Tibial nerve (tissue), 4 donors: ENCODE measurements around the gene C5orf15. TPM values are rescaled to one million over a fixed set of nuclear protein-coding genes. Genes with fewer than 3 reads are reported as not detected.
A peak's percentile ranks its signal among the peaks of the same experiment; 100 is the strongest.

Experiments used
- DNase-seq, 2 donors: peaks; one replicate each; pipeline ENCODE4 v3.0.0-alpha.2; 2019; ENCODE audit warnings: low spot score in 2 of 2
- H3K27ac ChIP-seq, 4 donors: fragments of 200-600 bp; sonication (generic) in 3 of 4; one replicate each; pipeline ENCODE4 v1.5.1; 2017 to 2019; ENCODE audit warnings: mild to moderate bottlenecking in 1 of 4
- H3K27me3 ChIP-seq, 2 donors: fragments of 200-600 bp; sonication (generic) in 1 of 2; one replicate each; pipeline versions ENCODE4 v1.5.1 to v1.6.0; 2017 to 2019
- H3K36me3 ChIP-seq, 3 donors: fragments of 200-600 bp; sonication (generic); one replicate each; pipeline ENCODE4 v1.5.1; 2018 to 2019
- H3K4me1 ChIP-seq, 4 donors: fragments of 200-600 bp; sonication (generic) in 3 of 4; one replicate each; pipeline ENCODE4 v1.5.1; 2017 to 2019
- H3K4me3 ChIP-seq, 4 donors: fragments of 200-600 bp; sonication (generic) in 3 of 4; one replicate each; pipeline ENCODE4 v1.5.1; 2017 to 2019; ENCODE audit warnings: mild to moderate bottlenecking in 1 of 4, moderate library complexity in 1 of 4
- H3K9me3 ChIP-seq, 4 donors: fragments of 200-600 bp; sonication (generic) in 3 of 4; one replicate each; pipeline ENCODE4 v1.5.1; 2017 to 2019
- EP300 ChIP-seq, 2 donors: sonication (generic); formaldehyde crosslinking; IDR thresholded peaks; one replicate each; pipeline ENCODE4 v1.6.1; 2017; ENCODE audit warnings: antibody characterized with exemption in 2 of 2, mild to moderate bottlenecking in 1 of 2
- POLR2A ChIP-seq, 2 donors: fragments of 450-650 bp; IDR thresholded peaks; one replicate each; pipeline ENCODE4 v1.6.1; 2017; ENCODE audit warnings: antibody characterized with exemption in 2 of 2, mild to moderate bottlenecking in 2 of 2, moderate library complexity in 2 of 2
- WGBS, 2 donors: methylation state at CpG; one replicate each; pipeline ENCODE4 v1.1.5; 2018; 5-methylcytosine and 5-hydroxymethylcytosine counted together
- total RNA-seq, 4 donors: library from RNA; depleted of rRNA; stranded (reverse); fragments of >200 nt; gene quantifications; one replicate each; pipeline ENCODE4 v1.1.0, GENCODE V29; 2016
- TF ChIP-seq, protein P1 (sequence below), 5 experiments: fragments of 200-600 bp in 3 of 5; fragments of 450-650 bp in 2 of 5; sonication (generic) in 3 of 5; IDR thresholded peaks; one replicate each; pipeline ENCODE4 v1.5.1; 2016 to 2019; ENCODE audit warnings: antibody characterized with exemption in 5 of 5, mild to moderate bottlenecking in 3 of 5, moderate library complexity in 2 of 5

Gene C5orf15
- total RNA-seq, 4 donors from 2014 or later, result 27.6 to 34.3 (median 32.9) TPM

DNA sequence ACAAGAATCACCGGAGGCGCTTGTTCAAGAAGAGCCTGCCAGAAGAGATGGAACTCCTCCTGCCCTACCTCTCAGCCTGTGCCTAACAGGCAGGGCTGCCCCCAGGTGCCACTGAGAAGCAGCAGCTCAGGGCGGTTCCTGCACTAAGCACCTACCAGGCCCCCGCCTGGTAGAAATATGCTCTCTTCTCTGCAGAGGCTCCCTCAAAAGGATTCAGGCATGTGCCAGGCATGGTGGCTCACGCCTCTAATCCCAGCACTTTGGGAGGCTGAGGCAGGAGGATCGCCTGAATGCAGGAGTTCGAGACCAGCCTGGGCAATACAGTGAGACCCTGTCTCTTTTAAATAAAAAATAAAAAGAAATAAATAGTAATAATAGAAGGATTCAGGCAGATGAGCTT, 30.4 kb upstream of the C5orf15 start:
- H3K27ac ChIP-seq, result peak overlapping the region in 1 of 4 donors; percentile 18
- TF ChIP-seq POLR2A (IDR thresholded peaks at IDR 0.05), result no peak
- H3K4me1 ChIP-seq, result peaks cover 0 to 96% (median 57%) of the 10 kb centered on the region in 4 donors
- no peaks in the 10 kb centered on the region for H3K9me3 ChIP-seq
- H3K4me3 ChIP-seq, result no peak overlapping the region
- 93% methylated on average over 6 to 7 of the region's 7 CpGs for WGBS, 2 donors
- H3K27me3 ChIP-seq, result no peaks in the 10 kb centered on the region
- DNase-seq, result no peak
- H3K36me3 ChIP-seq, result no peaks in the 10 kb centered on the region

DNA sequence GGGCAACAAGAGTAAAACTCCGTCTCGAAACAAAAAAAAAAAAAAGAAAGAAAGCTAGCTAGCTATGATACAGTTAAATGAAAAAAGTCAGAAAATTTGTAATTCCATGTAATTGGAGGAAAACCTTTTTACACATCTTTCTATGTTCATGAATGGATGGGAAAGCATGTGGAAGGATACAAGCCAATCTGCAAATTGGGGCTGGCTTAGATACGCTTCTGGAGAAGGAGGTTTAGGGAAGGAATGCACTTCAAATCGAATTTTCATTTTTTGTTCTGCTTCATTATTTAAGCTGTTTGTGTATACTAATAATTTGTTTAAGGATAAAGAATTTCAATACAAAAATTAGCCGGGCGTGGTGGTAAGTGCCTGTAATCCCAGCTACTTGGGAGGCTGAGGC, 29.6 kb upstream of the C5orf15 start:
- WGBS, 2 donors, result 84 to 90% methylated on average over 6 of the region's 6 CpGs
- DNase-seq, result no peak
- Histone ChIP-seq H3K9me3 (no peaks in the 10 kb centered on the region), H3K4me1 (peaks cover 0 to 98% (median 56%) of the 10 kb centered on the region in 4 donors), H3K4me3 (no peak overlapping the region), H3K36me3 (no peaks in the 10 kb centered on the region), H3K27ac (no peak overlapping the region), H3K27me3 (no peaks in the 10 kb centered on the region)
- TF ChIP-seq EP300 (IDR thresholded peaks at IDR 0.05) (no peak), POLR2A (IDR thresholded peaks at IDR 0.05) (no peak)
- TF ChIP-seq, protein P1, sequence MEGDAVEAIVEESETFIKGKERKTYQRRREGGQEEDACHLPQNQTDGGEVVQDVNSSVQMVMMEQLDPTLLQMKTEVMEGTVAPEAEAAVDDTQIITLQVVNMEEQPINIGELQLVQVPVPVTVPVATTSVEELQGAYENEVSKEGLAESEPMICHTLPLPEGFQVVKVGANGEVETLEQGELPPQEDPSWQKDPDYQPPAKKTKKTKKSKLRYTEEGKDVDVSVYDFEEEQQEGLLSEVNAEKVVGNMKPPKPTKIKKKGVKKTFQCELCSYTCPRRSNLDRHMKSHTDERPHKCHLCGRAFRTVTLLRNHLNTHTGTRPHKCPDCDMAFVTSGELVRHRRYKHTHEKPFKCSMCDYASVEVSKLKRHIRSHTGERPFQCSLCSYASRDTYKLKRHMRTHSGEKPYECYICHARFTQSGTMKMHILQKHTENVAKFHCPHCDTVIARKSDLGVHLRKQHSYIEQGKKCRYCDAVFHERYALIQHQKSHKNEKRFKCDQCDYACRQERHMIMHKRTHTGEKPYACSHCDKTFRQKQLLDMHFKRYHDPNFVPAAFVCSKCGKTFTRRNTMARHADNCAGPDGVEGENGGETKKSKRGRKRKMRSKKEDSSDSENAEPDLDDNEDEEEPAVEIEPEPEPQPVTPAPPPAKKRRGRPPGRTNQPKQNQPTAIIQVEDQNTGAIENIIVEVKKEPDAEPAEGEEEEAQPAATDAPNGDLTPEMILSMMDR (IDR thresholded peaks at IDR 0.05), result no peak

DNA sequence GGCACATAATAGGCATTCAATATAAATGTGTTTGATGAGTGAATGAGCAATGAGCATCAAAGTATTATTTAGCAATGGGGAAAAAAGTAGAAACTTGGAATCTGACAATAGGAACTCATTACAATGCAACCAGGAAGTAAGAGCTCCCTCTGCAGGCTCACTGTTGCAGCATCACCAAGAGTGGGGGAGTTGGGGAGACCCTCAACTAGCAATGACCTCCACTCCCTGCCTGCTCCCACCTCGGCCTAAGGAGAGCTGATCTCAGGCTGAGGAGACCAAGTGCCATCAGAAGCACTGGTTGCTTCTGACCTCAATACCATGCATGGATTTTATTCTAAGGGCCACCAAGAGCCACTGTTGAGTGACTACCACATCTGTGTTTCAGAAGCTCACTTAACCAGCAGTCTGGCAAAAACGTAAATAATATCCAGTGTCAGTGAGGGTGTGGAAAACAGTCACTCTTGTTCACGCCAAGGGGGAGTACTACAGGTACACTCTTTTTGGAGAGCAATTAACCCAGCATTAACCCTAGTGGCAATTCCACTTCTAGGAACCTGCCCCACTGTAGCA, 28.3 kb upstream of the C5orf15 start:
- Histone ChIP-seq H3K36me3 (peaks cover 0 to 2% (median 0%) of the 10 kb centered on the region in 3 donors), H3K9me3 (no peaks in the 10 kb centered on the region), H3K27me3 (no peaks in the 10 kb centered on the region), H3K4me1 (peaks cover 0 to 98% (median 49%) of the 10 kb centered on the region in 4 donors), H3K4me3 (no peak overlapping the region), H3K27ac (no peak overlapping the region)
- no peak for DNase-seq
- WGBS, 2 donors, result 77 to 83% methylated on average over 3 of the region's 3 CpGs
- no peak for TF ChIP-seq EP300 (IDR thresholded peaks at IDR 0.05)
- no peak for TF ChIP-seq POLR2A (IDR thresholded peaks at IDR 0.05)
- TF ChIP-seq, protein P1 (IDR thresholded peaks at IDR 0.05), result peak in 2 of 5 experiments; percentile 25 to 26

DNA sequence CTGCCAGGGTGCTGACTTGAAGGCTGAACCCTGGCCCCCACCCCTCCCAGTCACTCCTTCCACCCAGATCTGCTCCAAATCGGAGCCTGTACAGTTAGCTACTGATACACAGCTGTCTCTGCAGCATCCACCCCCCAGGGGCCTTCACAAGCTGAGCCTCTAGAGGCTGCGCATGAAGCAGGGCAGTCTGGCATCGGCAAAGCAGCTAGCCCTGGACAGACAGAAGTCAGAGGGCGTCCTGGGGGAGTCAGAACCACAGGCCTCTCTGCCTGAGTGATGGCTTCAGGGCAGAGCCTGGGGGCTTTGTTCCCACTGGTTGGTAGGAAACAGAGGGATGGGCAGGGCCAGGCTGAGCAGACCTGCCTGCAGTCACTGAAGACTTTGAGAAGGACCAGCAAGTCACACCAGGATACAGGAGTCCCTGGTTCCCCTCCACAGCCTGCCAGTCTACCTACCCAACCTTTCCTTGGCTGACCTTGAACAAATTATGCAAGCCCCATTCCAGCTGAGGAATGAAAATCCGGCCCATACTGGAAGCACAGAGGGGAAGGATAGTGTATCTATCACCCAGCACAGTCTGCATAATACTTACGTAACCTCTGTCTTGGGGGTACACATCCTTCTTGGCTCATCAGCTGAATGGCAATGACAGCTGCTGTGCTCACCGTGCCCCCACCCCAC, 27.6 kb upstream of the C5orf15 start:
- Histone ChIP-seq H3K27ac (peak overlapping the region in 3 of 4 donors; percentile 37 to 54 (median 46)), H3K36me3 (peaks cover 0 to 9% (median 0%) of the 10 kb centered on the region in 3 donors), H3K4me3 (peak overlapping the region in 1 of 4 donors; percentile 14), H3K27me3 (no peaks in the 10 kb centered on the region), H3K4me1 (peaks cover 0 to 94% (median 45%) of the 10 kb centered on the region in 4 donors), H3K9me3 (no peaks in the 10 kb centered on the region)
- WGBS, 2 donors, result 52 to 55% methylated on average over 7 of the region's 7 CpGs
- TF ChIP-seq EP300 (IDR thresholded peaks at IDR 0.05) (no peak), POLR2A (IDR thresholded peaks at IDR 0.05) (no peak)
- DNase-seq, result no peak

DNA sequence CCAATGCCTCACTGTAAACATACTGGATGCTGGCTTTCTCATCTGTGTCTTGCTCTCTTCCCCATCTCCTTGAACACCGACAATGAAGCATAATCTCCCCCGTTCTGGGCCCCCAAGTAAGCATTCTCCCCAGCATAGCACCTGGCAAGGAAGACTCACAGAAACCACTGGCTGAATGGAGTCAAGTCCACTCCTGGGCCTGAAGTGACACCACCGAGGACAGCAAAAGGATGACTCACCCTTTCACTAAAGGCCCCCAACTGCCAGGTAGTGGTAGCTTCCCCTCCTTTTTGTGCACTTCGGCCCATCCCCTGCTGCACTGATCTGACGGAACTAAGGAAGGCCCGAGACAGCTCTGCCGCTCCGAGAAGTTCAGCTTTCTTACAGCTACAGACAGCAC, 26.9 kb upstream of the C5orf15 start:
- TF ChIP-seq EP300 (IDR thresholded peaks at IDR 0.05) (no peak), POLR2A (IDR thresholded peaks at IDR 0.05) (no peak)
- TF ChIP-seq, protein P1 (IDR thresholded peaks at IDR 0.05), result no peak
- H3K36me3 ChIP-seq, result peaks cover 0 to 16% (median 6%) of the 10 kb centered on the region in 3 donors
- H3K27ac ChIP-seq, result peak overlapping the region in 2 of 4 donors; percentile 46 to 54
- H3K4me3 ChIP-seq, result no peak overlapping the region
- H3K27me3 ChIP-seq, result no peaks in the 10 kb centered on the region
- H3K9me3 ChIP-seq, result no peaks in the 10 kb centered on the region
- whole genome bisulfite sequencing, 2 donors, result 45 to 52% methylated on average over 8 of the region's 8 CpGs
- DNase-seq, result no peak
- peaks cover 0 to 87% (median 41%) of the 10 kb centered on the region in 4 donors for H3K4me1 ChIP-seq

DNA sequence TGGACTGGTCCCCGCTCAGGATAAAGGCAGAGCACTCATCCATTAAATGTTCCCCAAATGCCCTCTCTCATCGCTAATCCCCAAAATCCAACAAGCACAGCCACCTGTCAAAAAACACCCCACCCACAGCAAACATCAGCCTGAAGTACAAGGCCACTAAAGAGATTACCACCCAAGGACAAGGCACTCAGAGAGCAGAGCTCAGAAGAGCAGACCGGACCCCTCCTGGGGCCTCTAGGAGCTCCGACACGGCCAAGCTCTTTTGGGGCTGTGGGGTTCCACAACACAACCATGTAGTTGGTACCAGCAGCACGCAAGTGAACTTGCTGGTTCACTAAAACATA, 26.5 kb upstream of the C5orf15 start:
- 71 to 75% methylated on average over 6 of the region's 6 CpGs for WGBS, 2 donors
- Histone ChIP-seq H3K4me3 (no peak overlapping the region), H3K27ac (peak overlapping the region in 2 of 4 donors; percentile 46 to 54), H3K4me1 (peaks cover 0 to 83% (median 37%) of the 10 kb centered on the region in 4 donors), H3K36me3 (peaks cover 0 to 20% (median 9%) of the 10 kb centered on the region in 3 donors), H3K27me3 (no peaks in the 10 kb centered on the region), H3K9me3 (no peaks in the 10 kb centered on the region)
- no peak for DNase-seq
- TF ChIP-seq POLR2A (IDR thresholded peaks at IDR 0.05) (no peak), EP300 (IDR thresholded peaks at IDR 0.05) (no peak)
- TF ChIP-seq, protein P1 (IDR thresholded peaks at IDR 0.05), result no peak
